Measurements from ENCODE around the gene ADTRP.
"Not testable (repeated sequence)": the region's sequence is repeated elsewhere in the genome, so short reads cannot be mapped to it uniquely, and the experiment has no call there.

The ADTRP gene

GRCh38 chr6:11682561-11682975 lies 96.0 kb downstream of the ADTRP start:
- Histone ChIP-seq H3K9ac (ENCODE audit: low read depth, low read length) (no peak overlapping the region), H3K36me3 (ENCODE audit: insufficient read depth, low read length) (0 out of 2 replicates have a peak, but pooled peaks cover 2% of the 10 kb centered on the region), H3K9me3 (ENCODE audit: control insufficient read depth, insufficient read depth, low read length) (peaks cover 24% of the 10 kb centered on the region), H3K4me1 (ENCODE audit: insufficient read depth, low read length) (peaks cover 6% of the 10 kb centered on the region; the same call in 1 of the 2 replicates)

- H3K9me3 ChIP-seq (ENCODE audit: control insufficient read depth, insufficient read depth, low read length) = peaks cover 24% of the 10 kb centered on the region
- no peak overlapping the region for H3K9ac ChIP-seq (ENCODE audit: low read depth, low read length)
- peaks cover 6% of the 10 kb centered on the region; the same call in 1 of the 2 replicates for H3K4me1 ChIP-seq (ENCODE audit: insufficient read depth, low read length)
- 0 out of 2 replicates have a peak, but pooled peaks cover 2% of the 10 kb centered on the region for H3K36me3 ChIP-seq (ENCODE audit: insufficient read depth, low read length)
Observed at GRCh38 chr6:11681770-11682169, 96.8 kb downstream of the ADTRP start.

- H3K9me3 ChIP-seq (ENCODE audit: control insufficient read depth, insufficient read depth, low read length) = peaks cover 24% of the 10 kb centered on the region
- H3K36me3 ChIP-seq (ENCODE audit: insufficient read depth, low read length) = 0 out of 2 replicates have a peak, but pooled peaks cover 2% of the 10 kb centered on the region
- H3K9ac ChIP-seq (ENCODE audit: low read depth, low read length) = no peak overlapping the region
- H3K4me1 ChIP-seq (ENCODE audit: insufficient read depth, low read length) = peaks cover 6% of the 10 kb centered on the region; the same call in 1 of the 2 replicates
Observed at GRCh38 chr6:11681357-11681756, 97.2 kb downstream of the ADTRP start.

GRCh38 chr6:11680479-11680878 lies 98.1 kb downstream of the ADTRP start:
- H3K9me3 ChIP-seq (ENCODE audit: control insufficient read depth, insufficient read depth, low read length) = peaks cover 24% of the 10 kb centered on the region
- not testable (repeated sequence) for H3K9ac ChIP-seq (ENCODE audit: low read depth, low read length); H3K4me1 ChIP-seq (ENCODE audit: insufficient read depth, low read length); H3K36me3 ChIP-seq (ENCODE audit: insufficient read depth, low read length)

- Histone ChIP-seq H3K4me1 (ENCODE audit: insufficient read depth, low read length) (no peaks in the 10 kb centered on the region), H3K9me3 (ENCODE audit: control insufficient read depth, insufficient read depth, low read length) (peaks cover 24% of the 10 kb centered on the region), H3K36me3 (ENCODE audit: insufficient read depth, low read length) (0 out of 2 replicates have a peak, but pooled peaks cover 2% of the 10 kb centered on the region), H3K9ac (ENCODE audit: low read depth, low read length) (no peak overlapping the region)
Observed at GRCh38 chr6:11679099-11679498, 99.5 kb downstream of the ADTRP start.

GRCh38 chr6:11675601-11676000 lies 103.0 kb downstream of the ADTRP start:
- no peaks in the 10 kb centered on the region for H3K36me3 ChIP-seq (ENCODE audit: insufficient read depth, low read length)
- H3K9ac ChIP-seq (ENCODE audit: low read depth, low read length) = no peak overlapping the region
- H3K9me3 ChIP-seq (ENCODE audit: control insufficient read depth, insufficient read depth, low read length) = peaks cover 14% of the 10 kb centered on the region
- H3K4me1 ChIP-seq (ENCODE audit: insufficient read depth, low read length) = no peaks in the 10 kb centered on the region

- H3K36me3 ChIP-seq (ENCODE audit: insufficient read depth, low read length) = no peaks in the 10 kb centered on the region; the same call in 1 of the 2 replicates
- no peaks in the 10 kb centered on the region for H3K4me1 ChIP-seq (ENCODE audit: insufficient read depth, low read length)
- H3K9me3 ChIP-seq (ENCODE audit: control insufficient read depth, insufficient read depth, low read length) = 0 out of 2 replicates have a peak, but pooled peaks cover 3% of the 10 kb centered on the region
- no peak overlapping the region for H3K9ac ChIP-seq (ENCODE audit: low read depth, low read length)
Observed at GRCh38 chr6:11672669-11673068, 105.9 kb downstream of the ADTRP start.

- Histone ChIP-seq H3K36me3 (ENCODE audit: insufficient read depth, low read length) (no peaks in the 10 kb centered on the region; the same call in 1 of the 2 replicates), H3K9me3 (ENCODE audit: control insufficient read depth, insufficient read depth, low read length) (0 out of 2 replicates have a peak, but pooled peaks cover 3% of the 10 kb centered on the region), H3K9ac (ENCODE audit: low read depth, low read length) (no peak overlapping the region), H3K4me1 (ENCODE audit: insufficient read depth, low read length) (no peaks in the 10 kb centered on the region)
Observed at GRCh38 chr6:11672256-11672655, 106.3 kb downstream of the ADTRP start.

GRCh38 chr6:11669696-11670095 lies 108.9 kb downstream of the ADTRP start:
- Histone ChIP-seq H3K9me3 (ENCODE audit: control insufficient read depth, insufficient read depth, low read length) (0 out of 2 replicates have a peak, but pooled peaks cover 3% of the 10 kb centered on the region), H3K4me1 (ENCODE audit: insufficient read depth, low read length) (no peaks in the 10 kb centered on the region), H3K36me3 (ENCODE audit: insufficient read depth, low read length) (no peaks in the 10 kb centered on the region; the same call in 1 of the 2 replicates)

GRCh38 chr6:11668455-11668854 lies 110.1 kb downstream of the ADTRP start:
- H3K9ac ChIP-seq (ENCODE audit: low read depth, low read length) = no peak overlapping the region
- H3K4me1 ChIP-seq (ENCODE audit: insufficient read depth, low read length) = no peaks in the 10 kb centered on the region
- no peaks in the 10 kb centered on the region; the same call in 1 of the 2 replicates for H3K36me3 ChIP-seq (ENCODE audit: insufficient read depth, low read length)
- H3K9me3 ChIP-seq (ENCODE audit: control insufficient read depth, insufficient read depth, low read length) = 0 out of 2 replicates have a peak, but pooled peaks cover 3% of the 10 kb centered on the region

More at GRCh38 chr6:11669696-11670095, 108.9 kb downstream of the ADTRP start:
- H3K9ac ChIP-seq (ENCODE audit: low read depth, low read length) = no peak overlapping the region

GRCh38 chr6:11667876-11668275 lies 110.7 kb downstream of the ADTRP start:
- Histone ChIP-seq H3K9me3 (ENCODE audit: control insufficient read depth, insufficient read depth, low read length) (peaks cover 3% of the 10 kb centered on the region; the same call in 1 of the 2 replicates), H3K9ac (ENCODE audit: low read depth, low read length) (no peak overlapping the region), H3K4me1 (ENCODE audit: insufficient read depth, low read length) (no peaks in the 10 kb centered on the region), H3K36me3 (ENCODE audit: insufficient read depth, low read length) (no peaks in the 10 kb centered on the region; the same call in 1 of the 2 replicates)

GRCh38 chr6:11665604-11666326 lies 112.8 kb downstream of the ADTRP start:
- H3K4me1 ChIP-seq (ENCODE audit: insufficient read depth, low read length) = no peaks in the 10 kb centered on the region
- peaks cover 5% of the 10 kb centered on the region; the same call in 1 of the 2 replicates for H3K9me3 ChIP-seq (ENCODE audit: control insufficient read depth, insufficient read depth, low read length)
- no peaks in the 10 kb centered on the region; the same call in 1 of the 2 replicates for H3K36me3 ChIP-seq (ENCODE audit: insufficient read depth, low read length)
- no peak overlapping the region for H3K9ac ChIP-seq (ENCODE audit: low read depth, low read length)

All from ES-I3 (cell line).